ENCODE results near the gene MAGEC3. TPM values are rescaled to one million over a fixed set of nuclear protein-coding genes. Genes with fewer than 3 reads are reported as not detected.

MAGEC3 gene
- total RNA-seq, 1 experiment from 2014 or later = not detected

DNA sequence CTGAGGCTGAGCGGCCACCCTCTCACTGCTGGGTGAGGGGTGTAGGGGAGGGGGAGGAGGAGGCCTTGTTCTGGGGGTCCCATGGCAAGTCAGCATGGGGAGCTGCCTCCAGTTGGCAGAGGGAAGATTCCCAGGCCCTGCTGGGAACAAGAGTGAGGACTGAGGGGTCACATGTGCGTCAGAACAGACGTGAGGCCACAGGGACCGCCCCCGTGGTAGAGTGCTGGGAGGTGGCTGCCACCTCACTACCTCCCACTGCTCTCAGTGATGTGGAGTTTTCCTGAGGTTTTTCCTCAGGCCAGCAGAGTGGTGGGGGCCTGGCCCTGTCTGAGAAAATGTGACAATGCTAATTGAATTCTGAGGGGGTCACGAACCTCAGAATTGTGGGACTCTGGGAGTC lies 66.1 kb downstream of the MAGEC3 start:
- no peak overlapping the region for H3K4ac ChIP-seq (ENCODE audit: low read depth, low read length)
- no peak overlapping the region for H3K4me2 ChIP-seq (ENCODE audit: insufficient read depth, insufficient read length, low read length)
- H3K27me3 Mint-ChIP-seq (ENCODE audit: low read depth) = peaks cover 6% of the 10 kb centered on the region
- no peak overlapping the region for H4K5ac ChIP-seq (ENCODE audit: insufficient read length, low read depth, low read length)
- no peak overlapping the region for H2BK5ac ChIP-seq (ENCODE audit: insufficient read length, low read length)
- no peak overlapping the region for H4K8ac ChIP-seq (replicated peaks; ENCODE audit: insufficient read length, low read depth, low read length)
- H2AFZ ChIP-seq (ENCODE audit: low read length) = no peak overlapping the region
- no peak overlapping the region for H2AK5ac ChIP-seq (ENCODE audit: insufficient read length, low read length)
- no peak for DNase-seq
- no CpG with 5 or more reads among the region's 6 CpGs for WGBS (ENCODE audit: extremely low coverage, insufficient read length, low lambda C conversion rate)
- H3T11ph ChIP-seq (ENCODE audit: low read length) = no peak overlapping the region
- H3K56ac ChIP-seq (ENCODE audit: insufficient read length, low read depth, low read length) = no peak overlapping the region
- no peak overlapping the region for H3K23ac ChIP-seq (ENCODE audit: insufficient read length, low read depth, low read length)
- no peak overlapping the region for H3K4me3 Mint-ChIP-seq
- H3K9ac ChIP-seq (ENCODE audit: extremely low read depth, insufficient read length, low read length) = no peak overlapping the region
- H3K9me3 Mint-ChIP-seq = peaks cover 85 to 89% of the 10 kb centered on the region in 2 experiments
- no peak overlapping the region for H4K91ac ChIP-seq (ENCODE audit: insufficient read length, low read depth, low read length)
- TF ChIP-seq, protein P1, sequence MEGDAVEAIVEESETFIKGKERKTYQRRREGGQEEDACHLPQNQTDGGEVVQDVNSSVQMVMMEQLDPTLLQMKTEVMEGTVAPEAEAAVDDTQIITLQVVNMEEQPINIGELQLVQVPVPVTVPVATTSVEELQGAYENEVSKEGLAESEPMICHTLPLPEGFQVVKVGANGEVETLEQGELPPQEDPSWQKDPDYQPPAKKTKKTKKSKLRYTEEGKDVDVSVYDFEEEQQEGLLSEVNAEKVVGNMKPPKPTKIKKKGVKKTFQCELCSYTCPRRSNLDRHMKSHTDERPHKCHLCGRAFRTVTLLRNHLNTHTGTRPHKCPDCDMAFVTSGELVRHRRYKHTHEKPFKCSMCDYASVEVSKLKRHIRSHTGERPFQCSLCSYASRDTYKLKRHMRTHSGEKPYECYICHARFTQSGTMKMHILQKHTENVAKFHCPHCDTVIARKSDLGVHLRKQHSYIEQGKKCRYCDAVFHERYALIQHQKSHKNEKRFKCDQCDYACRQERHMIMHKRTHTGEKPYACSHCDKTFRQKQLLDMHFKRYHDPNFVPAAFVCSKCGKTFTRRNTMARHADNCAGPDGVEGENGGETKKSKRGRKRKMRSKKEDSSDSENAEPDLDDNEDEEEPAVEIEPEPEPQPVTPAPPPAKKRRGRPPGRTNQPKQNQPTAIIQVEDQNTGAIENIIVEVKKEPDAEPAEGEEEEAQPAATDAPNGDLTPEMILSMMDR (conservative IDR thresholded peaks at IDR 0.05) = no peak
- no peak overlapping the region for H3K14ac ChIP-seq (ENCODE audit: insufficient read depth, low read length)
- peaks cover 31% of the 10 kb centered on the region for H3K9me3 ChIP-seq (ENCODE audit: control insufficient read depth, low read depth, low read length)
- no peak overlapping the region for H2BK15ac ChIP-seq (ENCODE audit: low read depth, low read length)
- H3K36me3 Mint-ChIP-seq (ENCODE audit: insufficient read depth in 1 of 3, low read depth in 3 of 3) = peaks cover 24 to 27% (median 25%) of the 10 kb centered on the region in 3 experiments
- no peaks in the 10 kb centered on the region for H3K27me3 ChIP-seq (ENCODE audit: insufficient read depth, low read length)
- no peak overlapping the region for H3K27ac ChIP-seq (ENCODE audit: insufficient read length, low read depth, low read length)
- H3K18ac ChIP-seq (ENCODE audit: insufficient read length, low read depth, low read length) = no peak overlapping the region
- no peaks in the 10 kb centered on the region for H4K20me1 ChIP-seq (ENCODE audit: control insufficient read depth, insufficient read depth, insufficient read length)
- no peaks in the 10 kb centered on the region for H3K4me1 Mint-ChIP-seq
- H3K79me1 ChIP-seq (ENCODE audit: insufficient read depth, low read depth, low read length, poor library complexity, severe bottlenecking) = no peaks in the 10 kb centered on the region
- no peak overlapping the region for H2BK120ac ChIP-seq (ENCODE audit: low read depth, low read length, poor library complexity, severe bottlenecking)
- H2BK20ac ChIP-seq (ENCODE audit: low read depth, low read length, poor library complexity, severe bottlenecking) = no peak overlapping the region
- no peak overlapping the region for H3K27ac Mint-ChIP-seq
- no peaks in the 10 kb centered on the region for H3K79me2 ChIP-seq (ENCODE audit: insufficient read depth, low read length)
- H3K23me2 ChIP-seq (ENCODE audit: insufficient read length, low read depth, low read length, poor library complexity, severe bottlenecking) = no peaks in the 10 kb centered on the region
- H2BK12ac ChIP-seq (ENCODE audit: insufficient read length, low read depth, low read length) = no peak overlapping the region
- H3K4me1 ChIP-seq (ENCODE audit: insufficient read depth, low read length) = no peaks in the 10 kb centered on the region

All from H9 (cell line).